ENCODE measurements around the gene HK3. TPM values are rescaled to one million over a fixed set of nuclear protein-coding genes. Genes with fewer than 3 reads are reported as not detected.

HK3 gene
- total RNA-seq, 1 donor from 2014 or later: not detected

DNA sequence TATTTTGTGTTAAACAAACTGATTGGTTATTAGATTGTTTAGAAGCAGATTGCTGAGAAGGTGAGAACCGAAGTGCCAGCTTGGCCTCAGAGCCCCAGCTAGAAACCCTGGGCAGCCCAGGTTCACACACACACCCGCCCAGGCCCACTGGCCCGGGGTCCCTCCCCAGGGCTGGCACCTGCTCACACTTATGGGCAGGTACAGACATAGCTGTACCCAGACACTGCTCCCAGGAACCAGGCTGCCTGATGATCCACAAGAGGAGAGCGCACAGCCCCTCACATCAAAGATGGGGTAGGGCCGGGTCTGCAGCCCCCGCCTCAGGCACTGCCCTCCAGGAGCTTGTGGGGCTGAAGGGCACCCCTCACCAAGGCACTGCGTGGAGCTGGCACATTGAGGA, 33.2 kb downstream of the HK3 start:
- peaks cover 19% of the 10 kb centered on the region for H3K27me3 Mint-ChIP-seq (ENCODE audit: unreplicated experiment)
- TF ChIP-seq, protein P1, sequence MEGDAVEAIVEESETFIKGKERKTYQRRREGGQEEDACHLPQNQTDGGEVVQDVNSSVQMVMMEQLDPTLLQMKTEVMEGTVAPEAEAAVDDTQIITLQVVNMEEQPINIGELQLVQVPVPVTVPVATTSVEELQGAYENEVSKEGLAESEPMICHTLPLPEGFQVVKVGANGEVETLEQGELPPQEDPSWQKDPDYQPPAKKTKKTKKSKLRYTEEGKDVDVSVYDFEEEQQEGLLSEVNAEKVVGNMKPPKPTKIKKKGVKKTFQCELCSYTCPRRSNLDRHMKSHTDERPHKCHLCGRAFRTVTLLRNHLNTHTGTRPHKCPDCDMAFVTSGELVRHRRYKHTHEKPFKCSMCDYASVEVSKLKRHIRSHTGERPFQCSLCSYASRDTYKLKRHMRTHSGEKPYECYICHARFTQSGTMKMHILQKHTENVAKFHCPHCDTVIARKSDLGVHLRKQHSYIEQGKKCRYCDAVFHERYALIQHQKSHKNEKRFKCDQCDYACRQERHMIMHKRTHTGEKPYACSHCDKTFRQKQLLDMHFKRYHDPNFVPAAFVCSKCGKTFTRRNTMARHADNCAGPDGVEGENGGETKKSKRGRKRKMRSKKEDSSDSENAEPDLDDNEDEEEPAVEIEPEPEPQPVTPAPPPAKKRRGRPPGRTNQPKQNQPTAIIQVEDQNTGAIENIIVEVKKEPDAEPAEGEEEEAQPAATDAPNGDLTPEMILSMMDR (IDR thresholded peaks at IDR 0.05; ENCODE audit: partially characterized antibody, unreplicated experiment): no peak
- peaks cover 18% of the 10 kb centered on the region for H3K4me1 Mint-ChIP-seq (ENCODE audit: low read depth, unreplicated experiment)
- H3K9me3 Mint-ChIP-seq (ENCODE audit: unreplicated experiment): peaks cover 2% of the 10 kb centered on the region
- H3K27ac Mint-ChIP-seq (ENCODE audit: unreplicated experiment): no peak overlapping the region
- no peaks in the 10 kb centered on the region for H3K36me3 Mint-ChIP-seq (ENCODE audit: unreplicated experiment)
- no peak overlapping the region for H3K4me3 Mint-ChIP-seq (ENCODE audit: unreplicated experiment)
- DNase-seq: no peak

GRCh38 chr5:176864755-176865154, 34.4 kb downstream of the HK3 start:
- H3K27ac Mint-ChIP-seq (ENCODE audit: unreplicated experiment): no peak overlapping the region
- peaks cover under 1% of the 10 kb centered on the region for H3K9me3 Mint-ChIP-seq (ENCODE audit: unreplicated experiment)
- H3K4me3 Mint-ChIP-seq (ENCODE audit: unreplicated experiment): no peak overlapping the region
- no peak for DNase-seq
- H3K27me3 Mint-ChIP-seq (ENCODE audit: unreplicated experiment): peaks cover 12% of the 10 kb centered on the region
- TF ChIP-seq, protein P1 (IDR thresholded peaks at IDR 0.05; ENCODE audit: partially characterized antibody, unreplicated experiment): no peak
- no peaks in the 10 kb centered on the region for H3K36me3 Mint-ChIP-seq (ENCODE audit: unreplicated experiment)
- H3K4me1 Mint-ChIP-seq (ENCODE audit: low read depth, unreplicated experiment): peaks cover 18% of the 10 kb centered on the region

- DNase-seq: no peak
- Mint-ChIP-seq H3K27me3 (ENCODE audit: unreplicated experiment) (peaks cover 8% of the 10 kb centered on the region), H3K9me3 (ENCODE audit: unreplicated experiment) (no peaks in the 10 kb centered on the region), H3K36me3 (ENCODE audit: unreplicated experiment) (no peaks in the 10 kb centered on the region), H3K4me1 (ENCODE audit: low read depth, unreplicated experiment) (peaks cover 18% of the 10 kb centered on the region), H3K27ac (ENCODE audit: unreplicated experiment) (no peak overlapping the region), H3K4me3 (ENCODE audit: unreplicated experiment) (no peak overlapping the region)
- TF ChIP-seq, protein P1 (IDR thresholded peaks at IDR 0.05; ENCODE audit: partially characterized antibody, unreplicated experiment): no peak
Observed at GRCh38 chr5:176863765-176864098, 35.4 kb downstream of the HK3 start.

DNA sequence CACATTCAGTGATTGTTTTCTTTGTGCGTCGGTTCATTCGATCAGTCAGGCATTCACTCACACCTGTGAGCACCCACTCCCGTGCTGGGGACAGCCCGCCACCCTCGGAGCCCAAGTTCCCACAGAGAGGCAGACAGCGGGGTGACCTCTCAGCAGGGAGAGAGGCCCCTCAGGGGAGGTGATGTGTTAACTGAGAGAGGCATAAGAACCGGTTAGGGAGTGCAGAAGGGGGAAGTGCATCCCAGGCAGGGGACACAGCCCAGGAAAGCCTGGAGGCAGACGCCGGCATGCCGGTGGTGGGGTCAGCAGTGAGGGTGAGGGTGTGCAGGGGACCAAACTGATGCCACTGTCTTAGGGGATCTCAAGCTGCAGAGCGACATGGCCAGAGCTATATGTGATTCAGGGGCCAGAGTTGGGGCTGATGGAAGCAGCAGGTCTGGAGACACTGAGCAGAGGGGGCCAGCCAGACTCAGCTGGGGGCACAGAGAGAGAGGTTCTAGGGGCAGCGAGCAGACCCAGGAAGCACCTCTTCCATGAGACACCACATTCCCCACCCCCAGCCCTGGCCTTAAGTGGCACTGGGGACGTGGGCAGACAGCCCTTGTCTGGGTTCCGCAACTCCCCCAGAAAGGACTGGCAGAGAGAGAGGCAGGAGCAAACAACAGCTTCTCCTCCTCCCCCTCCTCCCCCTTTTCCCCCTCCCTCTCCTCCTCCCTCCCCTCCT, 35.9 kb downstream of the HK3 start:
- Mint-ChIP-seq H3K36me3 (ENCODE audit: unreplicated experiment) (no peaks in the 10 kb centered on the region), H3K27me3 (ENCODE audit: unreplicated experiment) (peaks cover 8% of the 10 kb centered on the region), H3K4me3 (ENCODE audit: unreplicated experiment) (no peak overlapping the region), H3K4me1 (ENCODE audit: low read depth, unreplicated experiment) (peaks cover 18% of the 10 kb centered on the region), H3K9me3 (ENCODE audit: unreplicated experiment) (no peaks in the 10 kb centered on the region), H3K27ac (ENCODE audit: unreplicated experiment) (no peak overlapping the region)
- DNase-seq: no peak
- TF ChIP-seq, protein P1 (IDR thresholded peaks at IDR 0.05; ENCODE audit: partially characterized antibody, unreplicated experiment): no peak

DNA sequence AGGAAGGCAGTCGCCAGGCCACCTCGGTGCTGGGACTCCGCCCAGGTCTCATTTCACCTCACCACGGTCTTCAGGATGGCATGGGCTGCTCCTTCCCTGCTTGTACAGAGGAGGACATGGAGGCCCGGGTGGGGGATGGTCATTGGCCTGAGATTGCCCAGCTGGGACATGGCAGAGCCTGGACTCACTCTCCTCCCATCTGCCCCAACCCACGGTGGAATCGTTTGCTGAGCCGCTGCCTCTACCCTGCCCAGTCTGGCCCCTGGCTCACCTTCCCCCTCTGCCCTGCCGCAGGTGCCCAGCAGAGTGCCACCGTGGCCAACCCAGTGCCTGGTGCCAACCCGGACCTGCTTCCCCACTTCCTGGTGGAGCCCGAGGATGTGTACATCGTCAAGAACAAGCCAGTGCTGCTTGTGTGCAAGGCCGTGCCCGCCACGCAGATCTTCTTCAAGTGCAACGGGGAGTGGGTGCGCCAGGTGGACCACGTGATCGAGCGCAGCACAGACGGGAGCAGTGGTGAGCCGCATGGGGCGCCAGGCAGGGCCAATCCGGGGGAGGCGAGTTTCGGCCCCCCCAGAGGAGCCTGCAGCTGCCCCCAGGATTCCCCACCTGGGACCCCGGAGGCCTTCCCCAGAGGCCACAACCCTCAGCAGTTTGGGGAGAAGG, 36.7 kb downstream of the HK3 start:
- TF ChIP-seq, protein P1 (IDR thresholded peaks at IDR 0.05; ENCODE audit: partially characterized antibody, unreplicated experiment): no peak
- H3K27me3 Mint-ChIP-seq (ENCODE audit: unreplicated experiment): peaks cover 11% of the 10 kb centered on the region
- no peaks in the 10 kb centered on the region for H3K9me3 Mint-ChIP-seq (ENCODE audit: unreplicated experiment)
- no peak for DNase-seq
- H3K27ac Mint-ChIP-seq (ENCODE audit: unreplicated experiment): no peak overlapping the region
- H3K36me3 Mint-ChIP-seq (ENCODE audit: unreplicated experiment): no peaks in the 10 kb centered on the region
- peaks cover 16% of the 10 kb centered on the region for H3K4me1 Mint-ChIP-seq (ENCODE audit: low read depth, unreplicated experiment)
- no peak overlapping the region for H3K4me3 Mint-ChIP-seq (ENCODE audit: unreplicated experiment)

Measured in glutamatergic neuron (in vitro differentiated cells).